ENCODE measurements around the gene EFCAB11.

DNA sequence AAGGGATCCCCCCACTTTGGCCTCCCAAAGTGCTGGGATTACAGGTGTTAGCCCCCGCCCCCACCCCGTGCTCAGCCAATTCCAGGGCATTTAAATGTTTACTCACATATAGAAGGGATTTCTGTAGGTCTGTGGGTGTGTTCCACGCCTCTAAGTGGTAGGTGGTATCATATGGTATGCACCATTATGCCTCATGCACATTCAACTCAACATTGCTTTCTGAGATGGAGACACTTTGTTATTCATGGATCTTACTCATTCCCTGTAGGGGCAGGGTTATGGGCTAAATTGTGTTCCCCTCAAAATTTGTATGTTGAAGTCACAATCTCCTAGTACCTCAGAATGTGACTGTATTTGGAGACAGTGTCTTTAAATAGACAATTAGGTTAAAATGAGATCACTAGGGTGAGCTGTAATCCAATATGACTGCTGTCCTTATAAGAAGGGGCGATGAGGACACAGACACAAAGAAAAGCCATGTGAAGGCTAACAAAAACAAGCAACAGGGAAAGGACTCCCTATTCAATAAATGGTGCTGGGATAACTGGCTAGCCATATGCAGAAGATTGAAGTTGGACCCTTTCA, 200.6 kb downstream of the EFCAB11 start:
- TF ChIP-seq POLR2A (IDR thresholded peaks at IDR 0.05; ENCODE audit: extremely low read depth, insufficient read length): no peak
- TF ChIP-seq, protein P1, sequence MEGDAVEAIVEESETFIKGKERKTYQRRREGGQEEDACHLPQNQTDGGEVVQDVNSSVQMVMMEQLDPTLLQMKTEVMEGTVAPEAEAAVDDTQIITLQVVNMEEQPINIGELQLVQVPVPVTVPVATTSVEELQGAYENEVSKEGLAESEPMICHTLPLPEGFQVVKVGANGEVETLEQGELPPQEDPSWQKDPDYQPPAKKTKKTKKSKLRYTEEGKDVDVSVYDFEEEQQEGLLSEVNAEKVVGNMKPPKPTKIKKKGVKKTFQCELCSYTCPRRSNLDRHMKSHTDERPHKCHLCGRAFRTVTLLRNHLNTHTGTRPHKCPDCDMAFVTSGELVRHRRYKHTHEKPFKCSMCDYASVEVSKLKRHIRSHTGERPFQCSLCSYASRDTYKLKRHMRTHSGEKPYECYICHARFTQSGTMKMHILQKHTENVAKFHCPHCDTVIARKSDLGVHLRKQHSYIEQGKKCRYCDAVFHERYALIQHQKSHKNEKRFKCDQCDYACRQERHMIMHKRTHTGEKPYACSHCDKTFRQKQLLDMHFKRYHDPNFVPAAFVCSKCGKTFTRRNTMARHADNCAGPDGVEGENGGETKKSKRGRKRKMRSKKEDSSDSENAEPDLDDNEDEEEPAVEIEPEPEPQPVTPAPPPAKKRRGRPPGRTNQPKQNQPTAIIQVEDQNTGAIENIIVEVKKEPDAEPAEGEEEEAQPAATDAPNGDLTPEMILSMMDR (IDR thresholded peaks at IDR 0.05; ENCODE audit: low read depth, low read length): no peak
- TF ChIP-seq, protein P2, sequence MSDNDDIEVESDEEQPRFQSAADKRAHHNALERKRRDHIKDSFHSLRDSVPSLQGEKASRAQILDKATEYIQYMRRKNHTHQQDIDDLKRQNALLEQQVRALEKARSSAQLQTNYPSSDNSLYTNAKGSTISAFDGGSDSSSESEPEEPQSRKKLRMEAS (IDR thresholded peaks at IDR 0.05; ENCODE audit: low read depth, low read length): no peak
- no peak for TF ChIP-seq MYC (IDR thresholded peaks at IDR 0.05; ENCODE audit: low read depth, low read length)
